HepG2 (cell line): Measurements from ENCODE around the gene CDKN3. TPM values are rescaled to one million over a fixed set of nuclear protein-coding genes. Genes with fewer than 3 reads are reported as not detected.

Source experiments
- FOXP1 ChIP-seq, 2 experiments: fragments of 450-650 bp in 1 of 2; IDR thresholded peaks; 2 replicates each; pipeline ENCODE4 v1.6.1; 2017 to 2018; ENCODE audit warnings: antibody characterized with exemption in 1 of 2
- HNF4A ChIP-seq: sonication (generic); formaldehyde crosslinking; IDR thresholded peaks from 2 replicates; pipeline ENCODE4 v1.4.0; 2020; ENCODE audit warnings: missing genetic modification reagents
- HOXA5 ChIP-seq: sonication (generic); formaldehyde crosslinking; IDR thresholded peaks from 2 replicates; pipeline ENCODE4 v1.4.0; 2020; ENCODE audit warnings: missing genetic modification reagents
- HOXD1 ChIP-seq: sonication (generic); formaldehyde crosslinking; IDR thresholded peaks from 2 replicates; pipeline ENCODE4 v1.5.0; 2020; ENCODE audit warnings: missing genetic modification reagents
- KLF16 ChIP-seq, 2 experiments: sonication (generic) in 1 of 2; formaldehyde crosslinking in 1 of 2; IDR thresholded peaks; 2 replicates each; pipeline versions ENCODE4 v1.6.1 to v1.8.0; 2016 to 2023; ENCODE audit warnings: missing genetic modification reagents in 2 of 2, missing compliant biosample characterization in 1 of 2
- NBN ChIP-seq: fragments of 450-650 bp; conservative IDR thresholded peaks from 2 replicates; pipeline ENCODE4 v1.6.1; 2017
- NFE2L2 ChIP-seq: fragments of 150-350 bp; IDR thresholded peaks from 2 replicates; pipeline ENCODE4 v1.6.1; 2014; ENCODE audit warnings: low read length
- NR2F6 ChIP-seq, 2 experiments: IDR thresholded peaks; 2 replicates each; pipeline ENCODE4 v1.6.1; 2016; ENCODE audit warnings: antibody characterized with exemption in 1 of 2, mild to moderate bottlenecking in 1 of 2
- PHF21A ChIP-seq: sonication (generic); formaldehyde crosslinking; IDR thresholded peaks from 2 replicates; pipeline ENCODE4 v1.5.0; 2020; ENCODE audit warnings: mild to moderate bottlenecking, missing genetic modification reagents
- SMAD9 ChIP-seq: sonication (generic); formaldehyde crosslinking; IDR thresholded peaks from 2 replicates; pipeline ENCODE4 v1.5.1; 2020; ENCODE audit warnings: mild to moderate bottlenecking, missing genetic modification reagents
- ZBTB7B ChIP-seq: sonication (generic); formaldehyde crosslinking; IDR thresholded peaks from 2 replicates; pipeline ENCODE4 v1.4.0; 2020; ENCODE audit warnings: missing genetic modification reagents
- ZBTB8A ChIP-seq: sonication (generic); formaldehyde crosslinking; IDR thresholded peaks from 2 replicates; pipeline ENCODE4 v1.4.0; 2020; ENCODE audit warnings: mild to moderate bottlenecking, low read depth, missing genetic modification reagents, borderline replicate concordance
- ZNF460 ChIP-seq: sonication (generic); formaldehyde crosslinking; IDR thresholded peaks from 2 replicates; pipeline ENCODE4 v1.5.1; 2020; ENCODE audit warnings: missing genetic modification reagents, mild to moderate bottlenecking, borderline replicate concordance
- ZNF546 ChIP-seq: sonication (generic); formaldehyde crosslinking; conservative IDR thresholded peaks from 2 replicates; pipeline ENCODE4 v1.8.1; 2023; ENCODE audit warnings: mild to moderate bottlenecking, missing genetic modification reagents
- ZNF567 ChIP-seq: sonication (generic); formaldehyde crosslinking; IDR thresholded peaks from 2 replicates; pipeline ENCODE4 v1.8.1; 2023; ENCODE audit warnings: mild to moderate bottlenecking, missing genetic modification reagents, borderline replicate concordance
- ZNF678 ChIP-seq: sonication (generic); formaldehyde crosslinking; IDR thresholded peaks from 2 replicates; pipeline ENCODE4 v1.4.0; 2020; ENCODE audit warnings: mild to moderate bottlenecking, missing genetic modification reagents
- ZNF768 ChIP-seq: sonication (generic); formaldehyde crosslinking; IDR thresholded peaks from 2 replicates; pipeline ENCODE4 v1.4.0; 2020; ENCODE audit warnings: missing genetic modification reagents
- polyA plus RNA-seq, 8 experiments: library from polyadenylated mRNA; depleted of rRNA in 3 of 8; stranded (reverse) in 7 of 8; unstranded in 1 of 8; fragments of >200 nt; fragmentation: Illumina TruSeq in 4 of 8; extraction: Trizol in 4 of 8; gene quantifications; 2 replicates each; pipeline versions ENCODE4 v1.2.1 to v1.2.3, GENCODE V29; 2011 to 2016; ENCODE audit warnings: low read depth in 4 of 8, missing spikeins in 1 of 8, mixed read lengths in 1 of 8; ENCODE audit not compliant: insufficient read depth in 1 of 8
- total RNA-seq, 5 experiments: library from RNA; depleted of rRNA; stranded (reverse); fragments of >200 nt; fragmentation: Illumina TruSeq; extraction: Trizol; gene quantifications; 2 replicates each; pipeline ENCODE4 v1.2.3, GENCODE V29; 2016; ENCODE audit warnings: low read depth in 1 of 5
- TF ChIP-seq, protein P1 (sequence below): sonication (generic); formaldehyde crosslinking; IDR thresholded peaks from 2 replicates; pipeline ENCODE4 v1.4.0; 2020; ENCODE audit warnings: missing genetic modification reagents
- TF ChIP-seq, protein P2 (sequence below): sonication (generic); formaldehyde crosslinking; IDR thresholded peaks from 2 replicates; pipeline ENCODE4 v1.4.0; 2020; ENCODE audit warnings: mild to moderate bottlenecking, missing genetic modification reagents, borderline replicate concordance
- TF ChIP-seq, protein P3 (sequence below): sonication (generic); formaldehyde crosslinking; IDR thresholded peaks from 2 replicates; pipeline ENCODE4 v1.9.0; 2021; ENCODE audit warnings: missing genetic modification reagents, borderline replicate concordance
- TF ChIP-seq, protein P4 (sequence below): sonication (generic); formaldehyde crosslinking; IDR thresholded peaks from 2 replicates; pipeline ENCODE4 v1.8.0; 2022; ENCODE audit warnings: missing genetic modification reagents, mild to moderate bottlenecking, borderline replicate concordance

Gene CDKN3
- total and polyA plus RNA-seq, 2 of the 13 experiments (the other 11 are each of a cell fraction or from before 2014, with no cell fraction given), result 63.0 to 88.9 TPM

DNA sequence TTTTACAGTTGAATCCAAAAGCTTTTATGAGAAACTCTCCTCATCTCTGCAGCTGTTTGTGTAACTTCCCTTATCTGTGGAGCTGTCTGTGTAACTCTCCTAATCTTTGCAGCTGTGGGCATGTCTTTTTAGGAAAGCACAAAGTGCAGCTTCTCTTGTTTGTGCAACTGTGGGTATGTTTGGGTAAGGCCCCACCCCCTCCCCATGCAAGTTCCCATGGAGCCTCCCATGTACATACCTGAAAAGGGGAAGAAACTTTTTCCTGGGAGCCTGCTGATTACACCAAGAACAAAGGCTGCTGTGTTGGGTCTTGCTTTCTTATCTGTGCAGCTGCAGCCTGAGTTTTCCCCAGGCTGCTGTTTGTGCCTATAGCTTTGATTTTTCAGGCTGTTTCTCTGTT, 42.7 kb upstream of the CDKN3 start (continued):
- TF ChIP-seq, protein P1, sequence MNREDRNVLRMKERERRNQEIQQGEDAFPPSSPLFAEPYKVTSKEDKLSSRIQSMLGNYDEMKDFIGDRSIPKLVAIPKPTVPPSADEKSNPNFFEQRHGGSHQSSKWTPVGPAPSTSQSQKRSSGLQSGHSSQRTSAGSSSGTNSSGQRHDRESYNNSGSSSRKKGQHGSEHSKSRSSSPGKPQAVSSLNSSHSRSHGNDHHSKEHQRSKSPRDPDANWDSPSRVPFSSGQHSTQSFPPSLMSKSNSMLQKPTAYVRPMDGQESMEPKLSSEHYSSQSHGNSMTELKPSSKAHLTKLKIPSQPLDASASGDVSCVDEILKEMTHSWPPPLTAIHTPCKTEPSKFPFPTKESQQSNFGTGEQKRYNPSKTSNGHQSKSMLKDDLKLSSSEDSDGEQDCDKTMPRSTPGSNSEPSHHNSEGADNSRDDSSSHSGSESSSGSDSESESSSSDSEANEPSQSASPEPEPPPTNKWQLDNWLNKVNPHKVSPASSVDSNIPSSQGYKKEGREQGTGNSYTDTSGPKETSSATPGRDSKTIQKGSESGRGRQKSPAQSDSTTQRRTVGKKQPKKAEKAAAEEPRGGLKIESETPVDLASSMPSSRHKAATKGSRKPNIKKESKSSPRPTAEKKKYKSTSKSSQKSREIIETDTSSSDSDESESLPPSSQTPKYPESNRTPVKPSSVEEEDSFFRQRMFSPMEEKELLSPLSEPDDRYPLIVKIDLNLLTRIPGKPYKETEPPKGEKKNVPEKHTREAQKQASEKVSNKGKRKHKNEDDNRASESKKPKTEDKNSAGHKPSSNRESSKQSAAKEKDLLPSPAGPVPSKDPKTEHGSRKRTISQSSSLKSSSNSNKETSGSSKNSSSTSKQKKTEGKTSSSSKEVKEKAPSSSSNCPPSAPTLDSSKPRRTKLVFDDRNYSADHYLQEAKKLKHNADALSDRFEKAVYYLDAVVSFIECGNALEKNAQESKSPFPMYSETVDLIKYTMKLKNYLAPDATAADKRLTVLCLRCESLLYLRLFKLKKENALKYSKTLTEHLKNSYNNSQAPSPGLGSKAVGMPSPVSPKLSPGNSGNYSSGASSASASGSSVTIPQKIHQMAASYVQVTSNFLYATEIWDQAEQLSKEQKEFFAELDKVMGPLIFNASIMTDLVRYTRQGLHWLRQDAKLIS (CRISPR knock-in tag), result no peak
- peak; percentile 46; the same call in 1 of the 2 replicates for TF ChIP-seq HOXD1
- TF ChIP-seq HOXA5 (CRISPR knock-in tag), result peak; percentile 33; the same call in 1 of the 2 replicates
- peak; percentile 99 for TF ChIP-seq HNF4A (CRISPR knock-in tag)
- no peak for TF ChIP-seq NFE2L2
- TF ChIP-seq NR2F6 (IDR thresholded peaks at IDR 0.05), result peak; percentile 66; the same call in 1 of the 2 replicates
- peak; percentile 85 for TF ChIP-seq NR2F6 (CRISPR knock-in tag; IDR thresholded peaks at IDR 0.05)
- TF ChIP-seq NBN, result no peak
- TF ChIP-seq ZNF460 (CRISPR knock-in tag), result no peak; the same call in 1 of the 2 replicates
- TF ChIP-seq ZBTB7B (CRISPR knock-in tag), result peak; percentile 65; the same call in 1 of the 2 replicates
- TF ChIP-seq, protein P2, sequence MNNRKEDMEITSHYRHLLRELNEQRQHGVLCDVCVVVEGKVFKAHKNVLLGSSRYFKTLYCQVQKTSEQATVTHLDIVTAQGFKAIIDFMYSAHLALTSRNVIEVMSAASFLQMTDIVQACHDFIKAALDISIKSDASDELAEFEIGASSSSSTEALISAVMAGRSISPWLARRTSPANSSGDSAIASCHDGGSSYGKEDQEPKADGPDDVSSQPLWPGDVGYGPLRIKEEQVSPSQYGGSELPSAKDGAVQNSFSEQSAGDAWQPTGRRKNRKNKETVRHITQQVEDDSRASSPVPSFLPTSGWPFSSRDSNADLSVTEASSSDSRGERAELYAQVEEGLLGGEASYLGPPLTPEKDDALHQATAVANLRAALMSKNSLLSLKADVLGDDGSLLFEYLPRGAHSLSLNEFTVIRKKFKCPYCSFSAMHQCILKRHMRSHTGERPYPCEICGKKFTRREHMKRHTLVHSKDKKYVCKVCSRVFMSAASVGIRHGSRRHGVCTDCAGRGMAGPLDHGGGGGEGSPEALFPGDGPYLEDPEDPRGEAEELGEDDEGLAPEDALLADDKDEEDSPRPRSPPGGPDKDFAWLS (CRISPR knock-in tag), result no peak; the same call in 1 of the 2 replicates
- TF ChIP-seq, protein P3, sequence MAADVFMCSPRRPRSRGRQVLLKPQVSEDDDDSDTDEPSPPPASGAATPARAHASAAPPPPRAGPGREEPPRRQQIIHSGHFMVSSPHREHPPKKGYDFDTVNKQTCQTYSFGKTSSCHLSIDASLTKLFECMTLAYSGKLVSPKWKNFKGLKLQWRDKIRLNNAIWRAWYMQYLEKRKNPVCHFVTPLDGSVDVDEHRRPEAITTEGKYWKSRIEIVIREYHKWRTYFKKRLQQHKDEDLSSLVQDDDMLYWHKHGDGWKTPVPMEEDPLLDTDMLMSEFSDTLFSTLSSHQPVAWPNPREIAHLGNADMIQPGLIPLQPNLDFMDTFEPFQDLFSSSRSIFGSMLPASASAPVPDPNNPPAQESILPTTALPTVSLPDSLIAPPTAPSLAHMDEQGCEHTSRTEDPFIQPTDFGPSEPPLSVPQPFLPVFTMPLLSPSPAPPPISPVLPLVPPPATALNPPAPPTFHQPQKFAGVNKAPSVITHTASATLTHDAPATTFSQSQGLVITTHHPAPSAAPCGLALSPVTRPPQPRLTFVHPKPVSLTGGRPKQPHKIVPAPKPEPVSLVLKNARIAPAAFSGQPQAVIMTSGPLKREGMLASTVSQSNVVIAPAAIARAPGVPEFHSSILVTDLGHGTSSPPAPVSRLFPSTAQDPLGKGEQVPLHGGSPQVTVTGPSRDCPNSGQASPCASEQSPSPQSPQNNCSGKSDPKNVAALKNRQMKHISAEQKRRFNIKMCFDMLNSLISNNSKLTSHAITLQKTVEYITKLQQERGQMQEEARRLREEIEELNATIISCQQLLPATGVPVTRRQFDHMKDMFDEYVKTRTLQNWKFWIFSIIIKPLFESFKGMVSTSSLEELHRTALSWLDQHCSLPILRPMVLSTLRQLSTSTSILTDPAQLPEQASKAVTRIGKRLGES, result 0 out of 2 replicates have a peak, but pooled peaks have one; percentile 29
- TF ChIP-seq, protein P4, sequence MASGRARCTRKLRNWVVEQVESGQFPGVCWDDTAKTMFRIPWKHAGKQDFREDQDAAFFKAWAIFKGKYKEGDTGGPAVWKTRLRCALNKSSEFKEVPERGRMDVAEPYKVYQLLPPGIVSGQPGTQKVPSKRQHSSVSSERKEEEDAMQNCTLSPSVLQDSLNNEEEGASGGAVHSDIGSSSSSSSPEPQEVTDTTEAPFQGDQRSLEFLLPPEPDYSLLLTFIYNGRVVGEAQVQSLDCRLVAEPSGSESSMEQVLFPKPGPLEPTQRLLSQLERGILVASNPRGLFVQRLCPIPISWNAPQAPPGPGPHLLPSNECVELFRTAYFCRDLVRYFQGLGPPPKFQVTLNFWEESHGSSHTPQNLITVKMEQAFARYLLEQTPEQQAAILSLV (CRISPR knock-in tag), result no peak
- TF ChIP-seq ZNF768 (CRISPR knock-in tag), result no peak
- no peak for TF ChIP-seq SMAD9 (CRISPR knock-in tag)
- TF ChIP-seq ZNF546 (CRISPR knock-in tag), result no peak
- no peak for TF ChIP-seq ZNF678 (CRISPR knock-in tag)
- no peak for TF ChIP-seq FOXP1 (IDR thresholded peaks at IDR 0.05)
- peak; percentile 95 for TF ChIP-seq FOXP1 (CRISPR knock-in tag; IDR thresholded peaks at IDR 0.05)
- TF ChIP-seq KLF16 (CRISPR knock-in tag; IDR thresholded peaks at IDR 0.05), result peak in 1 of 2 experiments; percentile 92; a peak in 1 of 4 replicates
- no peak for TF ChIP-seq ZBTB8A
- TF ChIP-seq PHF21A (CRISPR knock-in tag), result peak; percentile 96
- TF ChIP-seq ZNF567, result no peak
